ENCODE measurements around the gene FOLR2.

Gene FOLR2

GRCh38 chr11:72229925-72230763 is 13.6 kb downstream of the FOLR2 start:
- DNase-seq (ENCODE audit: low spot score): peak; percentile 3

- DNase-seq (ENCODE audit: low spot score): peak; percentile 3
These were observed 14.3 kb downstream of the FOLR2 start for GRCh38 chr11:72230764-72231365.

GRCh38 chr11:72231396-72232259 is 15.0 kb downstream of the FOLR2 start:
- DNase-seq (ENCODE audit: low spot score): peak; percentile 0

GRCh38 chr11:72232260-72233055 is 15.9 kb downstream of the FOLR2 start:
- DNase-seq (ENCODE audit: low spot score): peak; percentile 1

GRCh38 chr11:72233056-72233772 is 16.6 kb downstream of the FOLR2 start:
- peak; percentile 1 for DNase-seq (ENCODE audit: low spot score)

GRCh38 chr11:72233773-72234513 is 17.3 kb downstream of the FOLR2 start:
- peak; percentile 6 for DNase-seq (ENCODE audit: low spot score)

GRCh38 chr11:72234514-72234830 is 17.9 kb downstream of the FOLR2 start:
- no peak for DNase-seq (ENCODE audit: low spot score)

GRCh38 chr11:72234920-72235319 is 18.3 kb downstream of the FOLR2 start:
- peak; percentile 3 for DNase-seq (ENCODE audit: low spot score)

GRCh38 chr11:72235351-72236057 is 18.9 kb downstream of the FOLR2 start:
- DNase-seq (ENCODE audit: low spot score): peak; percentile 1

GRCh38 chr11:72236083-72236697 is 19.6 kb downstream of the FOLR2 start:
- DNase-seq (ENCODE audit: low spot score): no peak

- DNase-seq (ENCODE audit: low spot score): no peak
These were observed 20.1 kb downstream of the FOLR2 start for GRCh38 chr11:72236774-72237111.

GRCh38 chr11:72237112-72237931 is 20.7 kb downstream of the FOLR2 start:
- no peak for DNase-seq (ENCODE audit: low spot score)

GRCh38 chr11:72238040-72238450 is 21.5 kb downstream of the FOLR2 start:
- peak; percentile 92 for DNase-seq (ENCODE audit: low spot score)

GRCh38 chr11:72238492-72239312 is 22.1 kb downstream of the FOLR2 start:
- DNase-seq (ENCODE audit: low spot score): no peak

- DNase-seq (ENCODE audit: low spot score): no peak
These were observed 22.8 kb downstream of the FOLR2 start for GRCh38 chr11:72239313-72239848.

- DNase-seq (ENCODE audit: low spot score): no peak
These were observed 23.4 kb downstream of the FOLR2 start for GRCh38 chr11:72239849-72240460.

All from HuH-7 (cell line).